Spleen (tissue), 11 donors: ENCODE data around the gene USP10. TPM values are rescaled to one million over a fixed set of nuclear protein-coding genes. Genes with fewer than 3 reads are reported as not detected.
A peak's percentile ranks its signal among the peaks of the same experiment; 100 is the strongest.

Source experiments
- DNase-seq: peaks from one replicate; pipeline ENCODE4 v3.0.0-alpha.2; 2020
- H3K27ac ChIP-seq, 8 donors: fragments of 200-600 bp; sonication (generic) in 7 of 8; 1 replicate in 4 of 8; 2 replicates in 4 of 8; pipeline versions ENCODE4 v1.5.0 to v1.8.0; 2016 to 2021; ENCODE audit warnings: inconsistent platforms in 4 of 8, mild to moderate bottlenecking in 4 of 8, moderate library complexity in 1 of 8
- H3K27me3 ChIP-seq, 7 donors: fragments of 200-600 bp; sonication (generic) in 6 of 7; replicated peaks in 1 of 7; 1 replicate in 4 of 7; 2 replicates in 3 of 7; pipeline versions ENCODE4 v1.5.0 to v1.8.0; 2016 to 2021; ENCODE audit warnings: inconsistent platforms in 3 of 7, mild to moderate bottlenecking in 1 of 7
- H3K36me3 ChIP-seq, 6 donors: fragments of 200-600 bp; sonication (generic) in 5 of 6; 1 replicate in 4 of 6; 2 replicates in 2 of 6; pipeline versions ENCODE4 v1.5.0 to v1.8.0; 2016 to 2021; ENCODE audit warnings: inconsistent platforms in 2 of 6
- H3K4me1 ChIP-seq, 6 donors: fragments of 200-600 bp; sonication (generic) in 5 of 6; 1 replicate in 3 of 6; 2 replicates in 3 of 6; pipeline versions ENCODE4 v1.5.0 to v1.8.0; 2016 to 2021; ENCODE audit warnings: inconsistent platforms in 3 of 6
- H3K4me3 ChIP-seq, 8 donors: fragments of 200-600 bp; sonication (generic) in 7 of 8; 1 replicate in 4 of 8; 2 replicates in 4 of 8; pipeline versions ENCODE4 v1.5.0 to v1.8.0; 2016 to 2021; ENCODE audit warnings: inconsistent platforms in 4 of 8, mild to moderate bottlenecking in 4 of 8, moderate library complexity in 2 of 8
- H3K9me3 ChIP-seq, 8 donors: fragments of 200-600 bp; sonication (generic) in 7 of 8; 1 replicate in 4 of 8; 2 replicates in 4 of 8; pipeline versions ENCODE4 v1.5.0 to v1.8.0; 2016 to 2021; ENCODE audit warnings: inconsistent platforms in 4 of 8
- CTCF ChIP-seq, 11 experiments: fragments of 200-600 bp in 7 of 11; fragments of 450-650 bp in 4 of 11; sonication (generic) in 4 of 11; IDR thresholded peaks in 8 of 11; conservative IDR thresholded peaks in 3 of 11; 1 replicate in 7 of 11; 2 replicates in 4 of 11; pipeline versions ENCODE4 v1.4.0 to v1.8.0; 2016 to 2021; ENCODE audit warnings: antibody characterized with exemption in 11 of 11, inconsistent platforms in 4 of 11, mild to moderate bottlenecking in 1 of 11
- POLR2A ChIP-seq, 3 donors: fragments of 450-650 bp; IDR thresholded peaks; one replicate each; pipeline ENCODE4 v1.5.1; 2017; ENCODE audit warnings: antibody characterized with exemption in 3 of 3, mild to moderate bottlenecking in 1 of 3
- POLR2AphosphoS5 ChIP-seq, 3 donors: sonication (generic); formaldehyde crosslinking; IDR thresholded peaks; one replicate each; pipeline ENCODE4 v1.5.1; 2017; ENCODE audit warnings: antibody characterized with exemption in 3 of 3
- WGBS, 5 donors: extraction: QIAGEN DNeasy Blood & Tissue Kit in 3 of 5; methylation state at CpG; one replicate each; pipeline versions ENCODE4 v1.1.5 to v1.1.7; 2013 to 2018; 5-methylcytosine and 5-hydroxymethylcytosine counted together
- intact Hi-C: fragments of 100-400 bp; cut with DNase I; formaldehyde crosslinking; loops from one replicate; pipeline ENCODE4 v1.15.0; 2023; ENCODE audit warnings: low total_unique reads
- polyA plus RNA-seq, 3 donors: library from polyadenylated mRNA; stranded (reverse); fragments of 200-250 nt; gene quantifications; one replicate each; pipeline ENCODE4 v1.2.1, GENCODE V29; 2013
- total RNA-seq, 7 donors: library from RNA; depleted of rRNA in 3 of 7; stranded (reverse); fragments of >200 nt in 3 of 7; fragmentation: NEBNext Ultra II Directional in 4 of 7; extraction: Animal tissue kit (Norgen Biotek cat#: 25700) in 4 of 7; gene quantifications; one replicate each; pipeline versions ENCODE4 v1.1.0 to v1.2.1, GENCODE V29; 2016 to 2021
- donor health status: healthy with polysubstance abuse.
- donor health status: DM: no; HTN: no; CAD: no; lungs with moderate emphysema.
- donor health status: DM: no; HTN: no; CAD: no.
- donor health status: Bipolar disorder and iron deficiency.
- donor health status: healthy.
- donor health status: DM: no; HTN: no; CAD: no.
- donor health status: DM: yes; HTN: yes; CAD: no.

USP10 gene
- total and polyA plus RNA-seq, 10 donors = 28.1 to 105 (median 79.5) TPM

DNA sequence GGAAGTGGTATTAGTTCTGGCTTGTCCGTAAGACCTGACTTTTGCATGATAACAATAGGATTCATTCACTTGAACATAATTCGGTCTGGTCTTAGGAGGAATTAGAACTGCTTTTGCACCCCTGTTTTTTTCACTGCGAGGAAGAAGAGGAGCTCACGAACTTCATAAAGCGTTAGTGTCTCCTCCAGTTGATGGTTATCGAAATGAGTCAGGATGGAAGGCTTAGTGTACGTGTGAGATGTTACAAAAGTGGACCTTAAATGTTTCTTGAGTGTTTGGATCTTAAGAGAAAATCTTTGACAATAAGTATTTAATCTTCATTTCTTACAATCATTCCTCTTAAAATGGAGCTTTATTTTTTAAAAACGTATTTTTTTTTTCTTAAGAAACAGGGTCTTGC, 52.8 kb downstream of the USP10 start:
- no peak for DNase-seq
- TF ChIP-seq POLR2AphosphoS5 (IDR thresholded peaks at IDR 0.05) (no peak), CTCF (IDR thresholded peaks at IDR 0.05 in 8 of 11, conservative IDR thresholded peaks at IDR 0.05 in 3 of 11) (no peak)
- Histone ChIP-seq H3K27ac (peak overlapping the region in 4 of 8 donors; percentile 39 to 80 (median 69)), H3K9me3 (no peaks in the 10 kb centered on the region), H3K4me3 (no peak overlapping the region), H3K36me3 (peaks cover 0 to 5% (median 0%) of the 10 kb centered on the region in 6 donors), H3K4me1 (peaks cover 39 to 75% (median 54%) of the 10 kb centered on the region in 6 donors), H3K27me3 (no peaks in the 10 kb centered on the region)
- intact Hi-C loops = loop anchor here (5.0 kb wide), 1 partner anchor 220 kb away; no protein-coding TSS in a partner anchor
- WGBS, 5 donors = 66 to 76% (median 72%) methylated on average over 8 of the region's 8 CpGs

DNA sequence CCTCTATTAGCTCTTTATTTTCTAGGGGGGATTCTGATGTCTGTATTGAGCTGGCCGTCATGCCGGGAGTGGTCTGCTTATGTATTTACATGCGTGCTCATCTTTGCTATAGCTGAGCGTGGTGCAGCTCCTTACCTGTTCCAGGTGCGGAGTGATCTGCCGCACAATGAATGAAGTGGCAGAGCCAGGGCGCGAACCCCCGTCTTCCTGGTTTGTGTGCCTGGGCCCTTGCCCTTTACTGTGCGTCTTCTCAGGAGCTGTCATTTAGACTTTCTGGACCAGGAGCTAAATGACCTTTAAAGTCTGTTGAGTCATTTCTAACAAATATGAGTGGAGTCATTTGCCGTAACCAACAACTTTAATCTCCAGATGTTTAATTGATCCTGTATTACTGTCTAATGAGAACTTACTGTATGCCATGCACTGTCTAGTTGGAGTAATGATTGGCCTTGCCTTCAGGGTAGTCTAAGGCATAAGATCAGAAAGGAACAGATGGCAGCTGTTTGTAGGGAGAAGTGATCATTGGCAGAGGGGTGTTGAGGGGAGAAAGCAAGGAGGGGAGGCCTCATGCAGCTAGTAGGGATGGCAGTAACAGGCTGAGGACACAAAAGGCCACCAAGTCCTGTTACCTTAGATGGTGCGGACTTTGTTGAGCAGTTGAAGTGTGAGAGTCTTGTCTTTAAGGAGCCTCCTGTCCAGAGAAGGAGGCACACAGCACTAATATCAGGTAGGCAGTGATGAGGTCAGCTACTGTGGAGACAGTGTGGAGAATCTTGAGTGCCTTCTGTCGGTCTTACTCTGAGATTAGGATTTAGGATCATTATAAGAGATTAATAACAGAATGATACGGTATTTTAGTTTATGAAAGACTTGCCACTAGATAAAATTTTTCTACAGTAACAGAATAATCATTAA, 53.9 kb downstream of the USP10 start:
- TF ChIP-seq CTCF (IDR thresholded peaks at IDR 0.05 in 8 of 11, conservative IDR thresholded peaks at IDR 0.05 in 3 of 11) (no peak), POLR2AphosphoS5 (IDR thresholded peaks at IDR 0.05) (no peak), POLR2A (IDR thresholded peaks at IDR 0.05) (no peak)
- no peak for DNase-seq
- intact Hi-C loops = loop anchor here (5.0 kb wide), 1 partner anchor 219 kb away; no protein-coding TSS in a partner anchor
- Histone ChIP-seq H3K27me3 (no peaks in the 10 kb centered on the region), H3K4me3 (no peak overlapping the region), H3K9me3 (no peaks in the 10 kb centered on the region), H3K36me3 (peaks cover 0 to 9% (median 0%) of the 10 kb centered on the region in 6 donors), H3K4me1 (peaks cover 39 to 86% (median 58%) of the 10 kb centered on the region in 6 donors), H3K27ac (peak overlapping the region in 2 of 8 donors; percentile 53 to 80)
- 89 to 92% (median 90%) methylated on average over 14 of the region's 14 CpGs for WGBS, 5 donors

DNA sequence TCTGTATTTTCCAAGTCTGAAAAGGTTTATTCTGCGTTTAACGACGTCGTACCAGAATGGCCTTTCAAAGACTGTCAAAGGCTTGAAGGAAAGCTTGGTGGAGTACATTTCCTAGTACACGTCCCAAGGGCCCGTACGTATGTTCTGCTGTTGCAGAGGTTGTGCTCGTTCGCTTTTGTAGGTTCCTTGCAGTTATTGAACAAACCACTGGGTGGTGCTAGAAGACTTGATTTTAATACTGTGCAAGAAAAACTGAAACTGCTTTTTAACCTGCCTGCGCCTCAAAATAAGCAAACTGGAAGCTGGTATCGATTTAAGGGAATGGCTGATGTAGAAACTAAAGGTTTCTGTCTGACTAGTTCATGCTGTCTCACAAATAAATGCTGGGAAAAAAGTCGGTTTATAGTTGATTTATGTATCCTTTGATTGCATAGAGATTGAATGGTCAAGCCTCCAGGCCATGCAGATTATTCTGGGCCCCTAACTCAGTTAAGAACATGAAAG, 54.6 kb downstream of the USP10 start:
- 7 to 11% (median 8%) methylated on average over 12 of the region's 12 CpGs for WGBS, 5 donors
- intact Hi-C loops = loop anchor here (5.0 kb wide), 1 partner anchor 218 kb away; no protein-coding TSS in a partner anchor
- Histone ChIP-seq H3K4me3 (peak overlapping the region in 1 of 8 donors; percentile 30), H3K9me3 (no peaks in the 10 kb centered on the region), H3K36me3 (peaks cover 0 to 16% (median 0%) of the 10 kb centered on the region in 6 donors), H3K27ac (peak overlapping the region in 4 of 8 donors; percentile 53 to 80 (median 60)), H3K27me3 (no peaks in the 10 kb centered on the region), H3K4me1 (peaks cover 42 to 93% (median 62%) of the 10 kb centered on the region in 6 donors)
- TF ChIP-seq POLR2A (IDR thresholded peaks at IDR 0.05) = no peak
- peak; percentile 82 to 95 (median 87) for TF ChIP-seq CTCF (IDR thresholded peaks at IDR 0.05 in 8 of 11, conservative IDR thresholded peaks at IDR 0.05 in 3 of 11)
- TF ChIP-seq POLR2AphosphoS5 (IDR thresholded peaks at IDR 0.05) = no peak
- no peak for DNase-seq
